GM12864 (cell line): Measurements from ENCODE around the gene CDK11B.
"Not testable (repeated sequence)": the region's sequence is repeated elsewhere in the genome, so short reads cannot be mapped to it uniquely, and the experiment has no call there.

ENCODE experiments used
- DNase-seq: peaks from one replicate; pipeline ENCODE4 v3.0.0-alpha.2; 2011; ENCODE audit warnings: low read depth
- H3K4me3 ChIP-seq: 2 replicates; pipeline ENCODE4 v1.5.1; 2011; ENCODE audit warnings: mild to moderate bottlenecking, low read depth, low read length, control low read depth
- TF ChIP-seq, protein P1 (sequence below): IDR thresholded peaks from 2 replicates; pipeline ENCODE4 v1.5.1; 2011; ENCODE audit warnings: low read depth, mild to moderate bottlenecking, moderate library complexity, low read length, control low read depth, inconsistent platforms; ENCODE audit errors: missing control alignments

CDK11B gene

GRCh38 chr1:1669468-1670440 is 10.9 kb upstream of the CDK11B start:
- TF ChIP-seq, protein P1, sequence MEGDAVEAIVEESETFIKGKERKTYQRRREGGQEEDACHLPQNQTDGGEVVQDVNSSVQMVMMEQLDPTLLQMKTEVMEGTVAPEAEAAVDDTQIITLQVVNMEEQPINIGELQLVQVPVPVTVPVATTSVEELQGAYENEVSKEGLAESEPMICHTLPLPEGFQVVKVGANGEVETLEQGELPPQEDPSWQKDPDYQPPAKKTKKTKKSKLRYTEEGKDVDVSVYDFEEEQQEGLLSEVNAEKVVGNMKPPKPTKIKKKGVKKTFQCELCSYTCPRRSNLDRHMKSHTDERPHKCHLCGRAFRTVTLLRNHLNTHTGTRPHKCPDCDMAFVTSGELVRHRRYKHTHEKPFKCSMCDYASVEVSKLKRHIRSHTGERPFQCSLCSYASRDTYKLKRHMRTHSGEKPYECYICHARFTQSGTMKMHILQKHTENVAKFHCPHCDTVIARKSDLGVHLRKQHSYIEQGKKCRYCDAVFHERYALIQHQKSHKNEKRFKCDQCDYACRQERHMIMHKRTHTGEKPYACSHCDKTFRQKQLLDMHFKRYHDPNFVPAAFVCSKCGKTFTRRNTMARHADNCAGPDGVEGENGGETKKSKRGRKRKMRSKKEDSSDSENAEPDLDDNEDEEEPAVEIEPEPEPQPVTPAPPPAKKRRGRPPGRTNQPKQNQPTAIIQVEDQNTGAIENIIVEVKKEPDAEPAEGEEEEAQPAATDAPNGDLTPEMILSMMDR: no peak
- no peak for DNase-seq
- no peak overlapping the region for H3K4me3 ChIP-seq

- TF ChIP-seq, protein P1: no peak
- no peak for DNase-seq
- no peak overlapping the region for H3K4me3 ChIP-seq
Observed at GRCh38 chr1:1666526-1666925, 7.7 kb upstream of the CDK11B start.

GRCh38 chr1:1665815-1666251 is 7.0 kb upstream of the CDK11B start:
- DNase-seq: no peak
- no peak overlapping the region for H3K4me3 ChIP-seq
- TF ChIP-seq, protein P1: peak; percentile 60

GRCh38 chr1:1664941-1665814 is 6.4 kb upstream of the CDK11B start:
- H3K4me3 ChIP-seq: no peak overlapping the region
- TF ChIP-seq, protein P1: no peak
- DNase-seq: no peak

GRCh38 chr1:1664318-1664717 is 5.5 kb upstream of the CDK11B start:
- not testable (repeated sequence) for DNase-seq, H3K4me3 ChIP-seq

DNA sequence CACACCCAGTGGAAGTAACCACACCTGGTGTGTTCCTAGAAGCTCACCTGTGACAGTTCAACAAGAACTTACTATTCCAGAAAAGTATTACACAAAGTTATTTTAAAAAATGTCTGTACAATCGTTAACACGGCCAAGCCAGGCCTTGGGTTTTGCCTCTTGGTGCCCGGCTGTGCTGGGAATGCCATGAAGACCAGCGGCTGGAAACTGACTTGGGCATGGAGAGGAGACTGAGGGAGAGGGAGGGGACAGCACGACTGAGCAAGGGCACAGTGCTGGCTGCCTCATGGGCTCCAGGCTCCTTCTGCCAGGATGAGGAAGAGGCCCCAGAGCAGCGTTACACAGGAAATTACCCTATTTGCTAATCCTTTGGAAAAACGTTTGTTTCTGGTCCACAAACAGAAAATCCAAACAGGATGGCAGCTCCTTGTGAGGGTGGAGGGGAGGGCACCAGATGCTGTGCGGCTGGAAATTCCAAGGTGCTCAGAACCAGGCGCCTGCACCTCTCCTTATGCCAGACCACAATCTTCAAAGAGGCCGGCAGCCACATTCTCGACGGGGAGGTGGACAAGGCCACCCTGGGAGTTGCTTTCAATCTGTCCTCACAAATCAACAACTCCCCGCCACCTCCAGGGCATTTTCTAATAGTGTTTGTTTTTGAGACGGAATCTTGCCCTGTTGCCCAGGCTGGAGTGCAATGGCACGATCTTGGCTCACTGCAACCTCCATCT is 4.2 kb upstream of the CDK11B start:
- H3K4me3 ChIP-seq, DNase-seq: not testable (repeated sequence)

GRCh38 chr1:1662392-1662791 is 3.6 kb upstream of the CDK11B start:
- H3K4me3 ChIP-seq: not testable (repeated sequence)

DNA sequence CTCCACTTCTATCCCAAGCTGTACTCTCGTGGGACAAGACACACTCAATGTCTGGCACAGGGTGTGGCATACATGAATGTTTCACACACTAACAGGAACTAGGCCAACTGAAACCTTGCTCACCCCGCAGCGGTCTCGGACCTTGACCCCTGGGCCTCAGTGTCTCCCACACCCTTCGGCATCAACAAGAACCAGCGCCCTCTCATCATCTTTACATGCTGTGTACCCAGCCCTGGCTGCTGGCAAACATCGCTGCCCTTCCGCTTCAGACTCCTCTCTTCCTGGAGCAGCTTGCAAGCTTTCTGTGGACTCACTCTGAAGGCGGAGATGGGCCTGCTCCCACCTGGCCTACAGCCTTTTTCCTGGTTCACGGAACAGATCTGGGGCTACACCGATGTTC is 10.5 kb downstream of the CDK11B start:
- not testable (repeated sequence) for H3K4me3 ChIP-seq, DNase-seq

More at GRCh38 chr1:1662392-1662791, 3.6 kb upstream of the CDK11B start:
- not testable (repeated sequence) for DNase-seq

DNA sequence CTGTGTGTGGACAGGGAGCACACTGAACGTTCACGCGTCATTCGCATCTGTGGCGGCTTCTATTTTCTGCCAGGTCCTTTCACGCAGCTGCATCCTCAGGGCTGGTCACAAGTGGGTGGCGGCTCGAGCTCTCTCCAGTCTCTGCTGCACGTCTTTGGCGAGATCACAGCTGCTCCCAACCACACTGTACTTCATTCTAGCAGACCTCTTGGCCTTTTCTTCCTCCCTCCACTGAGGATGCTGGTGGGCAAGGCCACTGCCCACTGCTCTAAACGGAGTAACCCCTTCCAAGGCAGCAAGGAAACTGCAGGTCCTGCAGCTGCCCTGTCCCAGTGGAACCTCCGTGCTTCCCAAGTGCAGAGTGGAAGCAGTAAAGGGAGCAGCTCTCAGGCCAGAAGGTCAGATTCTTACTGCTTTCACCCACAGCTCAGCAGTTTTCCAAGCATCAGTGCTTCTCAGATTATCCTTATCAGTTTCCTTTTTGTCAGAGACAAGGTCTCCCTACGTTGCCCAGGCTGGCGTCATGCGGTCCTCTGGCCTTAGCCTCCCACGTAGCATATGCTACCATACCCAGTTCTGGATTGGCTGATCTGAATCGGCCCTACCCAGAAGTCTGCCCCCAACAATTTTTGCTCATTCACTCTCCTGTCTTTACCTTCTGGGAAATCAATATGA is 11.1 kb downstream of the CDK11B start:
- DNase-seq, H3K4me3 ChIP-seq: not testable (repeated sequence)

DNA sequence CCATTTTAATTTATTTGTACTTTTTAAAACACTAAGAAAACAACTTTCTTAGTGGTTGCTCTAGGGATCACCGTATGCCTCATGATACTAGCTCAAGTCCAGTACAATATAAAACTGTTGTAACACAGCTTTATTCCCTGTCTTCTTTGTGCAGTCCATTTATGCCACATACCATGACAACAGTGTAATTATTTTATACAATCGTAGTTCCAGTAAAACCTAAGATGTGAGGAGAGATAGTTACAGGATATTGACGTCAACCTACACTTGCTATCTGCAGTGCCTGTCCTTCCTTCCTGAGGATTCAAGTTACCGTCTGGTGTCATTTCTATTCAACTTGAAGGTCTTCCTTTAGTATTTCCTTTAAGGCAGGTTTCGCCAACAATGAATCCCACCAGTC is 12.5 kb downstream of the CDK11B start:
- not testable (repeated sequence) for DNase-seq, H3K4me3 ChIP-seq

DNA sequence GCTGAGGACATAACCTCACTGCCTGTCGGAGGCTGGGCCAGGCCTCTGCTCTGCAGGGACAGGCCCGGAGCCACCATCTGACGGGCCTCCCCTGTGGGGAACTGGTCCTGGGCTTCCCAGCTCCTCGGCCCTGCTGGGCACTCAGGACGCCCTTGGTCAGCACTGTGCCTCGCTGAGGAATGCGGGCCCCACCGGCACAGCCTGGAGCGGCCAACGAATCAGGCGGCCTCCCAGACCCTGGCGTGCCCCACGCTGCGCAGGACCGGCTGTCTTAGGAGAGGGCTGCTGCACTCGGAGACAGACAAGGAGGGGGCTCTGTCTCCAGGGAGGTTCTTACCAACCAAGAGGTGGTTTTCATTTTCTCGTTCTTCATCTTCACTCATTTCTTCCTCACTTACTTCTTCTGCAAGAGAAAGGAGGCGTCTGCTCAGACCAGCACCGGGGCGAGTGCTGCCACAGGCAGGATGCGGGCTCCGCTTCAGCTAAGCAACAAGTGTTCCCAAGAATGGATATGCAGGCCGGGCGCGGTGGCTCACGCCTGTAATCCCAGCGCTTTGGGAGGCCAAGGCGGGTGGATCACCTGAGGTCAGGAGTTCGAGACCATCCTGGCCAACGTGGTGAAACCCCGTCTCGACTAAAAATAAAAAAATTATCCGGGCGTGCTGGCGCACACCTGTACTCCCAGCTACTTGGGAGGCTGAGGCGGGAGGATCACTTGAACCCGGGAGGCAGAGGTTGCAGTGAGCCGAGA is 17.9 kb downstream of the CDK11B start:
- DNase-seq, H3K4me3 ChIP-seq: not testable (repeated sequence)

DNA sequence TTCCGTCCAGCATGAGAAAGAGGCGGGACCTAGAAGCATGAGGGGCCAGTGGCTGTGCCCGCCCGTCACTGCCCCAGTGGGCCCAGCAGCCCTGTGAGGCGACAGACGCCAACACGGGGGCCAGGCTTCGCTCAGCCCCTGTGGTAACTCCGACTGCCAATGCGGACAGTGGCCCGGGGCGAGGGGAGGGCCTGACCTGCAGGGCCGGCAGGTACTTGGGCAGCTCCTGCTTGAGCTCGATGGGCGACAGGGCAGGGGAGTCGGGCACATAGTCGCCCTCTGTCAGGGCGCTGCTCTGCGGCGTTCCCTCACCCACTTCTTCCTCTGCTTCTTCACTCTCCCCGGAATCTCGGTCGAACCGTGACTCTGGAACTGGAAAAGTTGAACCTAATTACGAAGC is 18.7 kb downstream of the CDK11B start:
- not testable (repeated sequence) for H3K4me3 ChIP-seq, DNase-seq
